Stimulated activated naive CD8-positive, alpha-beta T cell treated with anti-CD3 and anti-CD28 coated beads, Interleukin-15, amount 100 ng/mL, for 72 hours (primary cell): ENCODE data around the gene UPB1.
A peak's percentile ranks its signal among the peaks of the same experiment; 100 is the strongest.

Source experiments
- ATAC-seq: fragments of 150-1000 bp; cut with Tn5 transposase; 2 replicates; pipeline ENCODE4 v1.10.0; 2021; ENCODE audit warnings: mild to moderate bottlenecking, moderate library complexity
- DNase-seq, 2 donors: peaks; one replicate each; pipeline ENCODE4 v3.0.0; 2021 to 2022
- H3K27ac Mint-ChIP-seq, 2 donors: one replicate each; pipeline ENCODE4 v1.8.0; 2022; ENCODE audit warnings: mild to moderate bottlenecking in 2 of 2, mixed read lengths in 2 of 2, moderate library complexity in 2 of 2
- H3K27me3 Mint-ChIP-seq: one replicate; pipeline ENCODE4 v1.8.0; 2022; ENCODE audit warnings: mixed read lengths
- H3K4me1 Mint-ChIP-seq: one replicate; pipeline ENCODE4 v1.8.0; 2022; ENCODE audit warnings: mild to moderate bottlenecking, mixed read lengths
- H3K4me3 Mint-ChIP-seq, 2 donors: one replicate each; pipeline ENCODE4 v1.8.0; 2022; ENCODE audit warnings: mild to moderate bottlenecking in 2 of 2, mixed read lengths in 2 of 2, moderate library complexity in 1 of 2
- H3K9me3 Mint-ChIP-seq, 2 donors: one replicate each; pipeline ENCODE4 v1.8.0; 2022; ENCODE audit warnings: mixed read lengths in 2 of 2

Gene UPB1

GRCh38 chr22:24553597-24554312 is 58.6 kb downstream of the UPB1 start:
- Mint-ChIP-seq H3K4me1 (peaks cover 50% of the 10 kb centered on the region), H3K27me3 (no peaks in the 10 kb centered on the region)
- ATAC-seq = no peak

GRCh38 chr22:24554313-24555164 is 59.4 kb downstream of the UPB1 start, which contains the start of gene GUCD1:
Gene GUCD1, minus strand, starts transcription at chr22:24555138. Its CDS starts 147 bp downstream, at chr22:24554991.
- ATAC-seq (no peak), DNase-seq (peak; percentile 24 to 34)
- H3K27me3 Mint-ChIP-seq = no peaks in the 10 kb centered on the region
- H3K9me3 Mint-ChIP-seq = no peaks in the 10 kb centered on the region
- peak within 1 kb of the TSS; percentile 97 to 100 for H3K4me3 Mint-ChIP-seq
- H3K4me1 Mint-ChIP-seq = peaks cover 57% of the 10 kb centered on the region
- H3K27ac Mint-ChIP-seq = peak within 1 kb of the TSS; percentile 99

More at GRCh38 chr22:24553597-24554312, 58.6 kb downstream of the UPB1 start:
- Mint-ChIP-seq H3K9me3 (no peaks in the 10 kb centered on the region), H3K27ac (peak overlapping the region; percentile 99), H3K4me3 (peak overlapping the region; percentile 97 to 100)
- no peak for DNase-seq

- Mint-ChIP-seq H3K27ac (peak within 1 kb of the TSS; percentile 99), H3K4me3 (peak within 1 kb of the TSS; percentile 97 to 100), H3K9me3 (no peaks in the 10 kb centered on the region), H3K4me1 (peaks cover 58% of the 10 kb centered on the region), H3K27me3 (no peaks in the 10 kb centered on the region)
- DNase-seq = peak; percentile 96 to 98
- peak; percentile 91 for ATAC-seq
Measured at GRCh38 chr22:24555165-24556039, 60.3 kb downstream of the UPB1 start, which contains the start of gene SNRPD3. Gene SNRPD3, plus strand, starts transcription at chr22:24555999. Its CDS starts 1,676 bp downstream, at chr22:24557675.

- H3K27ac Mint-ChIP-seq = peak overlapping the region in 1 of 2 donors; percentile 42
- DNase-seq (no peak), ATAC-seq (no peak)
- no peaks in the 10 kb centered on the region for H3K9me3 Mint-ChIP-seq
- no peaks in the 10 kb centered on the region for H3K27me3 Mint-ChIP-seq
- H3K4me1 Mint-ChIP-seq = peaks cover 59% of the 10 kb centered on the region
- no peak overlapping the region for H3K4me3 Mint-ChIP-seq
Measured at GRCh38 chr22:24559471-24559870, 64.3 kb downstream of the UPB1 start.

- no peak overlapping the region for H3K27ac Mint-ChIP-seq
- H3K4me1 Mint-ChIP-seq = peaks cover 68% of the 10 kb centered on the region
- H3K9me3 Mint-ChIP-seq = no peaks in the 10 kb centered on the region
- ATAC-seq (no peak), DNase-seq (no peak)
- H3K4me3 Mint-ChIP-seq = no peak overlapping the region
- H3K27me3 Mint-ChIP-seq = no peaks in the 10 kb centered on the region
Measured at GRCh38 chr22:24563246-24563645, 68.1 kb downstream of the UPB1 start.

- H3K27ac Mint-ChIP-seq = peak overlapping the region; percentile 74 to 94
- H3K9me3 Mint-ChIP-seq = no peaks in the 10 kb centered on the region
- peaks cover 55% of the 10 kb centered on the region for H3K4me1 Mint-ChIP-seq
- no peak for DNase-seq
- H3K4me3 Mint-ChIP-seq = no peak overlapping the region
- ATAC-seq = no peak
- no peaks in the 10 kb centered on the region for H3K27me3 Mint-ChIP-seq
Measured at GRCh38 chr22:24564376-24565058, 69.4 kb downstream of the UPB1 start.

GRCh38 chr22:24565077-24565476 is 69.9 kb downstream of the UPB1 start:
- H3K9me3 Mint-ChIP-seq = no peaks in the 10 kb centered on the region
- ATAC-seq = no peak
- no peak overlapping the region for H3K4me3 Mint-ChIP-seq
- no peak for DNase-seq
- peaks cover 54% of the 10 kb centered on the region for H3K4me1 Mint-ChIP-seq
- no peaks in the 10 kb centered on the region for H3K27me3 Mint-ChIP-seq
- H3K27ac Mint-ChIP-seq = peak overlapping the region in 1 of 2 donors; percentile 52

GRCh38 chr22:24566899-24567511 is 71.9 kb downstream of the UPB1 start:
- no peak for ATAC-seq
- Mint-ChIP-seq H3K4me3 (no peak overlapping the region), H3K27ac (peak overlapping the region; percentile 83 to 92), H3K4me1 (peaks cover 43% of the 10 kb centered on the region), H3K27me3 (no peaks in the 10 kb centered on the region), H3K9me3 (no peaks in the 10 kb centered on the region)
- DNase-seq = no peak

- H3K9me3 Mint-ChIP-seq = no peaks in the 10 kb centered on the region
- no peak overlapping the region for H3K4me3 Mint-ChIP-seq
- no peak overlapping the region for H3K27ac Mint-ChIP-seq
- ATAC-seq (no peak), DNase-seq (no peak)
- H3K27me3 Mint-ChIP-seq = no peaks in the 10 kb centered on the region
- H3K4me1 Mint-ChIP-seq = peaks cover 37% of the 10 kb centered on the region
Measured at GRCh38 chr22:24567668-24568067, 72.5 kb downstream of the UPB1 start.

- no peaks in the 10 kb centered on the region for H3K9me3 Mint-ChIP-seq
- no peaks in the 10 kb centered on the region for H3K27me3 Mint-ChIP-seq
- peak overlapping the region; percentile 76 to 87 for H3K27ac Mint-ChIP-seq
- H3K4me3 Mint-ChIP-seq = no peak overlapping the region
- no peak for ATAC-seq
- peaks cover 8% of the 10 kb centered on the region for H3K4me1 Mint-ChIP-seq
- DNase-seq = no peak
Measured at GRCh38 chr22:24571266-24571665, 76.1 kb downstream of the UPB1 start.

GRCh38 chr22:24576778-24577177 is 81.6 kb downstream of the UPB1 start:
- Mint-ChIP-seq H3K9me3 (no peaks in the 10 kb centered on the region), H3K4me1 (no peaks in the 10 kb centered on the region), H3K27ac (peak overlapping the region; percentile 72 to 77)

More at GRCh38 chr22:24576778-24577177, 81.6 kb downstream of the UPB1 start:
- ATAC-seq = no peak
- no peak for DNase-seq
- no peaks in the 10 kb centered on the region for H3K27me3 Mint-ChIP-seq
- no peak overlapping the region for H3K4me3 Mint-ChIP-seq
